Endodermal cell (in vitro differentiated cells): ENCODE results near the gene RBM20. TPM values are rescaled to one million over a fixed set of nuclear protein-coding genes. Genes with fewer than 3 reads are reported as not detected.

Source experiments
- DNase-seq: peaks from one replicate; pipeline ENCODE4 v3.0.0-alpha.2; 2017
- H3K27ac ChIP-seq: 2 replicates; pipeline ENCODE4 v1.5.1; 2013; ENCODE audit warnings: mild to moderate bottlenecking, low read depth, low read length, moderate library complexity
- H3K27me3 ChIP-seq: 2 replicates; pipeline ENCODE4 v1.6.1; 2013; ENCODE audit warnings: mild to moderate bottlenecking, low read length, moderate library complexity; ENCODE audit not compliant: insufficient read depth, control insufficient read depth, poor library complexity, severe bottlenecking
- H3K36me3 ChIP-seq: 2 replicates; pipeline ENCODE4 v1.7.0; 2013; ENCODE audit warnings: mild to moderate bottlenecking, low read length, moderate library complexity; ENCODE audit not compliant: control insufficient read depth, insufficient read depth
- H3K4me1 ChIP-seq: one replicate; pipeline ENCODE4 v1.7.0; 2013; ENCODE audit warnings: low read length; ENCODE audit not compliant: control insufficient read depth, insufficient read depth
- H3K4me3 ChIP-seq: 2 replicates; pipeline ENCODE4 v1.5.1; 2013; ENCODE audit warnings: mild to moderate bottlenecking, low read length, moderate library complexity
- H3K9ac ChIP-seq: 2 replicates; pipeline ENCODE4 v1.6.1; 2013; ENCODE audit warnings: mild to moderate bottlenecking, low read length, moderate library complexity; ENCODE audit not compliant: poor library complexity, severe bottlenecking; ENCODE audit errors: extremely low read depth
- H3K9me3 ChIP-seq: 2 replicates; pipeline ENCODE4 v1.6.1; 2013; ENCODE audit warnings: mild to moderate bottlenecking, low read length, moderate library complexity; ENCODE audit not compliant: control insufficient read depth
- H3K27ac Mint-ChIP-seq: 2 replicates; pipeline ENCODE4 v1.8.0; 2020; ENCODE audit warnings: mixed read lengths
- H3K27me3 Mint-ChIP-seq: 2 replicates; pipeline ENCODE4 v1.8.0; 2021; ENCODE audit warnings: mild to moderate bottlenecking, mixed read lengths; ENCODE audit not compliant: insufficient read depth
- H3K36me3 Mint-ChIP-seq: 2 replicates; pipeline ENCODE4 v1.8.0; 2020; ENCODE audit warnings: low read depth, mixed read lengths
- H3K4me1 Mint-ChIP-seq: 2 replicates; pipeline ENCODE4 v1.8.0; 2020; ENCODE audit warnings: mixed read lengths
- H3K4me3 Mint-ChIP-seq: 2 replicates; pipeline ENCODE4 v1.8.0; 2020; ENCODE audit warnings: mild to moderate bottlenecking, moderate library complexity, mixed read lengths
- H3K9me3 Mint-ChIP-seq: 2 replicates; pipeline ENCODE4 v1.8.0; 2020; ENCODE audit warnings: mild to moderate bottlenecking, mixed read lengths
- WGBS, 2 experiments: methylation state at CpG; one replicate each; pipeline versions ENCODE4 v1.1.5 to v1.1.7; 2013; ENCODE audit warnings: missing lambda C conversion rate in 2 of 2, mixed read lengths in 1 of 2; ENCODE audit not compliant: insufficient coverage in 1 of 2, insufficient read length in 1 of 2; 5-methylcytosine and 5-hydroxymethylcytosine counted together
- total RNA-seq, 2 donors: library from RNA; stranded (reverse); fragmentation: NEBNext Ultra II Directional in 1 of 2; extraction: Animal tissue kit (Norgen Biotek cat#: 25700) in 1 of 2; gene quantifications; 2 replicates in 1 of 2; 3 replicates in 1 of 2; pipeline ENCODE4 v1.2.1, GENCODE V29; 2021
- TF ChIP-seq, protein P1 (sequence below): fragments of 200-600 bp; sonication (generic); conservative IDR thresholded peaks from 2 replicates; pipeline ENCODE4 v1.5.0; 2021; ENCODE audit warnings: antibody characterized with exemption, mild to moderate bottlenecking

The RBM20 gene
- total RNA-seq, 2 donors from 2014 or later = 6.2 to 7.0 TPM

GRCh38 chr10:110851020-110851612 lies 207.0 kb downstream of the RBM20 start:
- 85 to 91% methylated on average over 5 to 7 of the region's 8 CpGs for WGBS, 2 experiments
- no peak overlapping the region for H3K9ac ChIP-seq

GRCh38 chr10:110852255-110852896 lies 208.2 kb downstream of the RBM20 start:
- TF ChIP-seq, protein P1, sequence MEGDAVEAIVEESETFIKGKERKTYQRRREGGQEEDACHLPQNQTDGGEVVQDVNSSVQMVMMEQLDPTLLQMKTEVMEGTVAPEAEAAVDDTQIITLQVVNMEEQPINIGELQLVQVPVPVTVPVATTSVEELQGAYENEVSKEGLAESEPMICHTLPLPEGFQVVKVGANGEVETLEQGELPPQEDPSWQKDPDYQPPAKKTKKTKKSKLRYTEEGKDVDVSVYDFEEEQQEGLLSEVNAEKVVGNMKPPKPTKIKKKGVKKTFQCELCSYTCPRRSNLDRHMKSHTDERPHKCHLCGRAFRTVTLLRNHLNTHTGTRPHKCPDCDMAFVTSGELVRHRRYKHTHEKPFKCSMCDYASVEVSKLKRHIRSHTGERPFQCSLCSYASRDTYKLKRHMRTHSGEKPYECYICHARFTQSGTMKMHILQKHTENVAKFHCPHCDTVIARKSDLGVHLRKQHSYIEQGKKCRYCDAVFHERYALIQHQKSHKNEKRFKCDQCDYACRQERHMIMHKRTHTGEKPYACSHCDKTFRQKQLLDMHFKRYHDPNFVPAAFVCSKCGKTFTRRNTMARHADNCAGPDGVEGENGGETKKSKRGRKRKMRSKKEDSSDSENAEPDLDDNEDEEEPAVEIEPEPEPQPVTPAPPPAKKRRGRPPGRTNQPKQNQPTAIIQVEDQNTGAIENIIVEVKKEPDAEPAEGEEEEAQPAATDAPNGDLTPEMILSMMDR = no peak
- peaks cover 27% of the 10 kb centered on the region for H3K27me3 Mint-ChIP-seq
- Histone ChIP-seq H3K9me3 (peaks cover 14% of the 10 kb centered on the region), H3K4me1 (peaks cover 3% of the 10 kb centered on the region), H3K27ac (no peak overlapping the region), H3K27me3 (peaks cover 24% of the 10 kb centered on the region), H3K4me3 (no peak overlapping the region), H3K36me3 (no peaks in the 10 kb centered on the region), H3K9ac (no peak overlapping the region)
- peak; percentile 53 for DNase-seq
- H3K27ac Mint-ChIP-seq = no peak overlapping the region
- H3K4me1 Mint-ChIP-seq = peaks cover 4% of the 10 kb centered on the region
- no peak overlapping the region for H3K4me3 Mint-ChIP-seq
- no peaks in the 10 kb centered on the region for H3K36me3 Mint-ChIP-seq
- 73 to 77% methylated on average over 7 of the region's 7 CpGs for WGBS, 2 experiments
- H3K9me3 Mint-ChIP-seq = peaks cover 15% of the 10 kb centered on the region

More at GRCh38 chr10:110851020-110851612, 207.0 kb downstream of the RBM20 start:
- Mint-ChIP-seq H3K27ac (no peak overlapping the region), H3K27me3 (peaks cover 27% of the 10 kb centered on the region), H3K4me1 (peaks cover 4% of the 10 kb centered on the region), H3K9me3 (peaks cover 13% of the 10 kb centered on the region), H3K36me3 (no peaks in the 10 kb centered on the region), H3K4me3 (no peak overlapping the region)
- peak; percentile 34 for DNase-seq
- TF ChIP-seq, protein P1 = no peak
- Histone ChIP-seq H3K9me3 (peaks cover 14% of the 10 kb centered on the region), H3K4me1 (peaks cover 3% of the 10 kb centered on the region), H3K27ac (no peak overlapping the region), H3K36me3 (no peaks in the 10 kb centered on the region), H3K4me3 (no peak overlapping the region), H3K27me3 (peaks cover 24% of the 10 kb centered on the region)

GRCh38 chr10:110852947-110853346 lies 208.8 kb downstream of the RBM20 start:
- Mint-ChIP-seq H3K27ac (no peak overlapping the region), H3K9me3 (peaks cover 15% of the 10 kb centered on the region), H3K4me1 (peaks cover 10% of the 10 kb centered on the region), H3K4me3 (no peak overlapping the region), H3K27me3 (peaks cover 27% of the 10 kb centered on the region), H3K36me3 (no peaks in the 10 kb centered on the region)
- Histone ChIP-seq H3K27me3 (peaks cover 24% of the 10 kb centered on the region), H3K4me3 (no peak overlapping the region), H3K9ac (no peak overlapping the region), H3K27ac (no peak overlapping the region), H3K36me3 (no peaks in the 10 kb centered on the region), H3K4me1 (peaks cover 5% of the 10 kb centered on the region), H3K9me3 (peaks cover 14% of the 10 kb centered on the region)
- TF ChIP-seq, protein P1 = no peak
- peak; percentile 17 for DNase-seq
- WGBS, 2 experiments = 88 to 95% methylated on average over 4 of the region's 4 CpGs
